ENCODE measurements around the gene LRRC53. TPM values are rescaled to one million over a fixed set of nuclear protein-coding genes. Genes with fewer than 3 reads are reported as not detected.

The LRRC53 gene
- total and polyA plus RNA-seq, 2 experiments from 2014 or later, result not detected

DNA sequence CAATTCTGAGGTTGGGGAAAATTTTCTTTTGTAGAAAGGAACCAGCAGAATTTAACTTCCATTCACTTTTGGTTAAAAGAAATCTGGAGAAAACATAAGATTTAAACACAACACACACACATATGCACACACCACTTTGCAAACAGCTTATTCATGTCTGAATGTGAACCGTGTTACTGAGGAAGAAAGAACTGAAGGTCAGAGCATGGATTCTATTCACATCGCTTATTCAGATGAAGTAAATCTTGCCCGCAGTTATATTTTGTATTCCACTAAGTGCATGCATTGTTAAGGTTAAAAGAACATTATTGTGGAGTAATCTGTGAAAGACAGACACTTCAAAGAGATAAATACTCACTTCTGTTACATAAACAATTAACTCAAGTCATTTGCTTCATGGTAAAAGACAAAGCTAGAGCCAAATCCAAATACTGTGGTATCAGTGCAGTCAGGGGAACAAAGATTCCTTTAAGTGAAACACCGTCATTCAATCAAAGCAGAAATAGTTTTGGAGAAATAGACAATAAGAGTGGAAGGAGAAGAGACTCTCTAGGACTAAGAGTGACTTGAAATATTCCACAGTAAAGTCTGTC, 82.0 kb downstream of the LRRC53 start:
- no peak overlapping the region for H3K4me3 ChIP-seq
- H3K4me2 ChIP-seq, result no peak overlapping the region
- H3K4me1 ChIP-seq (ENCODE audit: insufficient read depth), result no peaks in the 10 kb centered on the region
- Mint-ChIP-seq H3K27ac (no peak overlapping the region), H3K36me3 (ENCODE audit: low read depth) (no peaks in the 10 kb centered on the region), H3K27me3 (ENCODE audit: insufficient read depth, low read depth, poor library complexity) (peaks cover 1% of the 10 kb centered on the region), H3K4me3 (no peak overlapping the region), H3K9me3 (no peaks in the 10 kb centered on the region), H3K4me1 (no peaks in the 10 kb centered on the region)
- H3F3A ChIP-seq (replicated peaks; ENCODE audit: low read depth), result no peaks in the 10 kb centered on the region
- H4K20me1 ChIP-seq (replicated peaks; ENCODE audit: insufficient read depth), result no peaks in the 10 kb centered on the region
- H3K36me3 ChIP-seq (ENCODE audit: insufficient read depth), result no peaks in the 10 kb centered on the region
- H2AFZ ChIP-seq, result no peak overlapping the region
- ATAC-seq, result no peak
- TF ChIP-seq JUNB (IDR thresholded peaks at IDR 0.05; ENCODE audit: unreplicated experiment) (no peak), POLR2AphosphoS5 (IDR thresholded peaks at IDR 0.05; ENCODE audit: low read depth) (no peak), EZH2phosphoT487 (IDR thresholded peaks at IDR 0.05; ENCODE audit: unreplicated experiment) (no peak), ZNF114 (CRISPR knock-in tag; IDR thresholded peaks at IDR 0.05) (no peak), EZH2 (IDR thresholded peaks at IDR 0.05; ENCODE audit: low read depth, unreplicated experiment) (no peak), NANOG (IDR thresholded peaks at IDR 0.05; ENCODE audit: borderline replicate concordance) (no peak), CREB1 (CRISPR knock-in tag; IDR thresholded peaks at IDR 0.05; ENCODE audit: low read depth) (no peak), STAT1 (IDR thresholded peaks at IDR 0.05; ENCODE audit: unreplicated experiment) (no peak), ZNF331 (CRISPR knock-in tag; IDR thresholded peaks at IDR 0.05; ENCODE audit: low read depth) (no peak)
- TF ChIP-seq, protein P1, sequence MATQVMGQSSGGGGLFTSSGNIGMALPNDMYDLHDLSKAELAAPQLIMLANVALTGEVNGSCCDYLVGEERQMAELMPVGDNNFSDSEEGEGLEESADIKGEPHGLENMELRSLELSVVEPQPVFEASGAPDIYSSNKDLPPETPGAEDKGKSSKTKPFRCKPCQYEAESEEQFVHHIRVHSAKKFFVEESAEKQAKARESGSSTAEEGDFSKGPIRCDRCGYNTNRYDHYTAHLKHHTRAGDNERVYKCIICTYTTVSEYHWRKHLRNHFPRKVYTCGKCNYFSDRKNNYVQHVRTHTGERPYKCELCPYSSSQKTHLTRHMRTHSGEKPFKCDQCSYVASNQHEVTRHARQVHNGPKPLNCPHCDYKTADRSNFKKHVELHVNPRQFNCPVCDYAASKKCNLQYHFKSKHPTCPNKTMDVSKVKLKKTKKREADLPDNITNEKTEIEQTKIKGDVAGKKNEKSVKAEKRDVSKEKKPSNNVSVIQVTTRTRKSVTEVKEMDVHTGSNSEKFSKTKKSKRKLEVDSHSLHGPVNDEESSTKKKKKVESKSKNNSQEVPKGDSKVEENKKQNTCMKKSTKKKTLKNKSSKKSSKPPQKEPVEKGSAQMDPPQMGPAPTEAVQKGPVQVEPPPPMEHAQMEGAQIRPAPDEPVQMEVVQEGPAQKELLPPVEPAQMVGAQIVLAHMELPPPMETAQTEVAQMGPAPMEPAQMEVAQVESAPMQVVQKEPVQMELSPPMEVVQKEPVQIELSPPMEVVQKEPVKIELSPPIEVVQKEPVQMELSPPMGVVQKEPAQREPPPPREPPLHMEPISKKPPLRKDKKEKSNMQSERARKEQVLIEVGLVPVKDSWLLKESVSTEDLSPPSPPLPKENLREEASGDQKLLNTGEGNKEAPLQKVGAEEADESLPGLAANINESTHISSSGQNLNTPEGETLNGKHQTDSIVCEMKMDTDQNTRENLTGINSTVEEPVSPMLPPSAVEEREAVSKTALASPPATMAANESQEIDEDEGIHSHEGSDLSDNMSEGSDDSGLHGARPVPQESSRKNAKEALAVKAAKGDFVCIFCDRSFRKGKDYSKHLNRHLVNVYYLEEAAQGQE (IDR thresholded peaks at IDR 0.05; ENCODE audit: unreplicated experiment), result no peak
- TF ChIP-seq, protein P2, sequence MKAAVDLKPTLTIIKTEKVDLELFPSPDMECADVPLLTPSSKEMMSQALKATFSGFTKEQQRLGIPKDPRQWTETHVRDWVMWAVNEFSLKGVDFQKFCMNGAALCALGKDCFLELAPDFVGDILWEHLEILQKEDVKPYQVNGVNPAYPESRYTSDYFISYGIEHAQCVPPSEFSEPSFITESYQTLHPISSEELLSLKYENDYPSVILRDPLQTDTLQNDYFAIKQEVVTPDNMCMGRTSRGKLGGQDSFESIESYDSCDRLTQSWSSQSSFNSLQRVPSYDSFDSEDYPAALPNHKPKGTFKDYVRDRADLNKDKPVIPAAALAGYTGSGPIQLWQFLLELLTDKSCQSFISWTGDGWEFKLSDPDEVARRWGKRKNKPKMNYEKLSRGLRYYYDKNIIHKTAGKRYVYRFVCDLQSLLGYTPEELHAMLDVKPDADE (IDR thresholded peaks at IDR 0.05), result no peak
- TF ChIP-seq, protein P3, sequence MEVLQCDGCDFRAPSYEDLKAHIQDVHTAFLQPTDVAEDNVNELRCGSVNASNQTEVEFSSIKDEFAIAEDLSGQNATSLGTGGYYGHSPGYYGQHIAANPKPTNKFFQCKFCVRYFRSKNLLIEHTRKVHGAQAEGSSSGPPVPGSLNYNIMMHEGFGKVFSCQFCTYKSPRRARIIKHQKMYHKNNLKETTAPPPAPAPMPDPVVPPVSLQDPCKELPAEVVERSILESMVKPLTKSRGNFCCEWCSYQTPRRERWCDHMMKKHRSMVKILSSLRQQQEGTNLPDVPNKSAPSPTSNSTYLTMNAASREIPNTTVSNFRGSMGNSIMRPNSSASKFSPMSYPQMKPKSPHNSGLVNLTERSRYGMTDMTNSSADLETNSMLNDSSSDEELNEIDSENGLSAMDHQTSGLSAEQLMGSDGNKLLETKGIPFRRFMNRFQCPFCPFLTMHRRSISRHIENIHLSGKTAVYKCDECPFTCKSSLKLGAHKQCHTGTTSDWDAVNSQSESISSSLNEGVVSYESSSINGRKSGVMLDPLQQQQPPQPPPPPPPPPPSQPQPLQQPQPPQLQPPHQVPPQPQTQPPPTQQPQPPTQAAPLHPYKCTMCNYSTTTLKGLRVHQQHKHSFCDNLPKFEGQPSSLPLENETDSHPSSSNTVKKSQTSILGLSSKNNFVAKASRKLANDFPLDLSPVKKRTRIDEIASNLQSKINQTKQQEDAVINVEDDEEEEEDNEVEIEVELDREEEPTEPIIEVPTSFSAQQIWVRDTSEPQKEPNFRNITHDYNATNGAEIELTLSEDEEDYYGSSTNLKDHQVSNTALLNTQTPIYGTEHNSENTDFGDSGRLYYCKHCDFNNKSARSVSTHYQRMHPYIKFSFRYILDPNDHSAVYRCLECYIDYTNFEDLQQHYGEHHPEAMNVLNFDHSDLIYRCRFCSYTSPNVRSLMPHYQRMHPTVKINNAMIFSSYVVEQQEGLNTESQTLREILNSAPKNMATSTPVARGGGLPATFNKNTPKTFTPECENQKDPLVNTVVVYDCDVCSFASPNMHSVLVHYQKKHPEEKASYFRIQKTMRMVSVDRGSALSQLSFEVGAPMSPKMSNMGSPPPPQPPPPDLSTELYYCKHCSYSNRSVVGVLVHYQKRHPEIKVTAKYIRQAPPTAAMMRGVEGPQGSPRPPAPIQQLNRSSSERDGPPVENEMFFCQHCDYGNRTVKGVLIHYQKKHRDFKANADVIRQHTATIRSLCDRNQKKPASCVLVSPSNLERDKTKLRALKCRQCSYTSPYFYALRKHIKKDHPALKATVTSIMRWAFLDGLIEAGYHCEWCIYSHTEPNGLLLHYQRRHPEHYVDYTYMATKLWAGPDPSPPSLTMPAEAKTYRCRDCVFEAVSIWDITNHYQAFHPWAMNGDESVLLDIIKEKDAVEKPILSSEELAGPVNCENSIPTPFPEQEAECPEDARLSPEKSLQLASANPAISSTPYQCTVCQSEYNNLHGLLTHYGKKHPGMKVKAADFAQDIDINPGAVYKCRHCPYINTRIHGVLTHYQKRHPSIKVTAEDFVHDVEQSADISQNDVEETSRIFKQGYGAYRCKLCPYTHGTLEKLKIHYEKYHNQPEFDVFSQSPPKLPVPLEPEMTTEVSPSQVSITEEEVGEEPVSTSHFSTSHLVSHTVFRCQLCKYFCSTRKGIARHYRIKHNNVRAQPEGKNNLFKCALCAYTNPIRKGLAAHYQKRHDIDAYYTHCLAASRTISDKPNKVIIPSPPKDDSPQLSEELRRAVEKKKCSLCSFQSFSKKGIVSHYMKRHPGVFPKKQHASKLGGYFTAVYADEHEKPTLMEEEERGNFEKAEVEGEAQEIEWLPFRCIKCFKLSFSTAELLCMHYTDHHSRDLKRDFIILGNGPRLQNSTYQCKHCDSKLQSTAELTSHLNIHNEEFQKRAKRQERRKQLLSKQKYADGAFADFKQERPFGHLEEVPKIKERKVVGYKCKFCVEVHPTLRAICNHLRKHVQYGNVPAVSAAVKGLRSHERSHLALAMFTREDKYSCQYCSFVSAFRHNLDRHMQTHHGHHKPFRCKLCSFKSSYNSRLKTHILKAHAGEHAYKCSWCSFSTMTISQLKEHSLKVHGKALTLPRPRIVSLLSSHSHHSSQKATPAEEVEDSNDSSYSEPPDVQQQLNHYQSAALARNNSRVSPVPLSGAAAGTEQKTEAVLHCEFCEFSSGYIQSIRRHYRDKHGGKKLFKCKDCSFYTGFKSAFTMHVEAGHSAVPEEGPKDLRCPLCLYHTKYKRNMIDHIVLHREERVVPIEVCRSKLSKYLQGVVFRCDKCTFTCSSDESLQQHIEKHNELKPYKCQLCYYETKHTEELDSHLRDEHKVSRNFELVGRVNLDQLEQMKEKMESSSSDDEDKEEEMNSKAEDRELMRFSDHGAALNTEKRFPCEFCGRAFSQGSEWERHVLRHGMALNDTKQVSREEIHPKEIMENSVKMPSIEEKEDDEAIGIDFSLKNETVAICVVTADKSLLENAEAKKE (CRISPR knock-in tag; IDR thresholded peaks at IDR 0.05), result no peak
- TF ChIP-seq, protein P4, sequence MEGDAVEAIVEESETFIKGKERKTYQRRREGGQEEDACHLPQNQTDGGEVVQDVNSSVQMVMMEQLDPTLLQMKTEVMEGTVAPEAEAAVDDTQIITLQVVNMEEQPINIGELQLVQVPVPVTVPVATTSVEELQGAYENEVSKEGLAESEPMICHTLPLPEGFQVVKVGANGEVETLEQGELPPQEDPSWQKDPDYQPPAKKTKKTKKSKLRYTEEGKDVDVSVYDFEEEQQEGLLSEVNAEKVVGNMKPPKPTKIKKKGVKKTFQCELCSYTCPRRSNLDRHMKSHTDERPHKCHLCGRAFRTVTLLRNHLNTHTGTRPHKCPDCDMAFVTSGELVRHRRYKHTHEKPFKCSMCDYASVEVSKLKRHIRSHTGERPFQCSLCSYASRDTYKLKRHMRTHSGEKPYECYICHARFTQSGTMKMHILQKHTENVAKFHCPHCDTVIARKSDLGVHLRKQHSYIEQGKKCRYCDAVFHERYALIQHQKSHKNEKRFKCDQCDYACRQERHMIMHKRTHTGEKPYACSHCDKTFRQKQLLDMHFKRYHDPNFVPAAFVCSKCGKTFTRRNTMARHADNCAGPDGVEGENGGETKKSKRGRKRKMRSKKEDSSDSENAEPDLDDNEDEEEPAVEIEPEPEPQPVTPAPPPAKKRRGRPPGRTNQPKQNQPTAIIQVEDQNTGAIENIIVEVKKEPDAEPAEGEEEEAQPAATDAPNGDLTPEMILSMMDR (conservative IDR thresholded peaks at IDR 0.05; ENCODE audit: low read depth in 2 of 2), result no peak
- no peaks in the 10 kb centered on the region for H3K27me3 ChIP-seq (ENCODE audit: insufficient read depth)
- H3K27ac ChIP-seq (ENCODE audit: low read depth), result no peak overlapping the region
- no peaks in the 10 kb centered on the region for H3K9me2 ChIP-seq (ENCODE audit: insufficient read depth)
- no peaks in the 10 kb centered on the region for H3K79me2 ChIP-seq (replicated peaks; ENCODE audit: insufficient read depth)
- DNase-seq (ENCODE audit: low spot score), result no peak
